Measurements from ENCODE around the gene SOBP. TPM values are rescaled to one million over a fixed set of nuclear protein-coding genes. Genes with fewer than 3 reads are reported as not detected.

The SOBP gene
- total RNA-seq, 4 donors from 2014 or later = 0.26 to 1.5 (median 0.55) TPM

DNA sequence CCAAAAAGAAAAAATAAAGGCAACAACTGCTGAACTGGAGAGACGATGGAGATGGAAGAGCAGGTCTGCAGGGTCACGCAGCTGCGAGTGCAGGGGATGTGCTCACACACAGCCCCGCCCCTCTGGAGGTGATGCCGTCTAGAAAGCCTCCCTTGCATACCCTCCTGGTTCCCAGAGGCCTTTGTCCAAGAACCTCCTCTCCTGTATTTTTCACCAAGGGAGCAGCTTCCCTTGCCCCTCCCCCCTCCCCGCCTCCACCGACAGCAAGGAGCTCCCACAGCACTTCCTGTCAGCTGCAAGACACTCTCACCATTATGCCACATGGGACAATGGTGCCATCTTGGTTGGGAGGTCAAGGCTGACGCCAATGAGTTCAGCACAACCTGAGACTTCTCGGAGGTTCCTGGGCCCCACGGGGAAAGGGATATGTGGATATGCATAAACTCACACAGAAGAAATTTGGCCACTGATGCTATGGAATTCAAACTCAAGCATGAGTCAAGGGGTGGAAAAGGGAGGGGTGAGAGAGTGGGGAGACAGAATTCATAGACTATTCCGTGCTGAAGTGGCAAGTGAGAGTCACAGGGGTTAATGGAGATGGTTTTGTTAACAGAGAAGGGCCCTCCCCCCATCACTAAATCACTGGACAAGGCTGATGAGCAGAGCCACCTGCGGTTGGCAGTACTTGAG lies 201.3 kb downstream of the SOBP start:
- WGBS = 50% methylated on average over 12 of the region's 12 CpGs
- no peak overlapping the region for H3K4me3 ChIP-seq
- no peaks in the 10 kb centered on the region for H3K36me3 ChIP-seq
- no peaks in the 10 kb centered on the region for H3K4me1 ChIP-seq
- H3K27ac ChIP-seq = no peak overlapping the region
- peaks cover 2% of the 10 kb centered on the region for H3K27me3 ChIP-seq
- H3K9me3 ChIP-seq = no peaks in the 10 kb centered on the region
- no peak for DNase-seq (ENCODE audit: low spot score in 2 of 2)
- no peak for TF ChIP-seq POLR2A (IDR thresholded peaks at IDR 0.05)
- TF ChIP-seq POLR2AphosphoS5 (IDR thresholded peaks at IDR 0.05) = no peak
- TF ChIP-seq, protein P1, sequence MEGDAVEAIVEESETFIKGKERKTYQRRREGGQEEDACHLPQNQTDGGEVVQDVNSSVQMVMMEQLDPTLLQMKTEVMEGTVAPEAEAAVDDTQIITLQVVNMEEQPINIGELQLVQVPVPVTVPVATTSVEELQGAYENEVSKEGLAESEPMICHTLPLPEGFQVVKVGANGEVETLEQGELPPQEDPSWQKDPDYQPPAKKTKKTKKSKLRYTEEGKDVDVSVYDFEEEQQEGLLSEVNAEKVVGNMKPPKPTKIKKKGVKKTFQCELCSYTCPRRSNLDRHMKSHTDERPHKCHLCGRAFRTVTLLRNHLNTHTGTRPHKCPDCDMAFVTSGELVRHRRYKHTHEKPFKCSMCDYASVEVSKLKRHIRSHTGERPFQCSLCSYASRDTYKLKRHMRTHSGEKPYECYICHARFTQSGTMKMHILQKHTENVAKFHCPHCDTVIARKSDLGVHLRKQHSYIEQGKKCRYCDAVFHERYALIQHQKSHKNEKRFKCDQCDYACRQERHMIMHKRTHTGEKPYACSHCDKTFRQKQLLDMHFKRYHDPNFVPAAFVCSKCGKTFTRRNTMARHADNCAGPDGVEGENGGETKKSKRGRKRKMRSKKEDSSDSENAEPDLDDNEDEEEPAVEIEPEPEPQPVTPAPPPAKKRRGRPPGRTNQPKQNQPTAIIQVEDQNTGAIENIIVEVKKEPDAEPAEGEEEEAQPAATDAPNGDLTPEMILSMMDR (IDR thresholded peaks at IDR 0.05) = no peak
- no peak for TF ChIP-seq EP300 (IDR thresholded peaks at IDR 0.05)

DNA sequence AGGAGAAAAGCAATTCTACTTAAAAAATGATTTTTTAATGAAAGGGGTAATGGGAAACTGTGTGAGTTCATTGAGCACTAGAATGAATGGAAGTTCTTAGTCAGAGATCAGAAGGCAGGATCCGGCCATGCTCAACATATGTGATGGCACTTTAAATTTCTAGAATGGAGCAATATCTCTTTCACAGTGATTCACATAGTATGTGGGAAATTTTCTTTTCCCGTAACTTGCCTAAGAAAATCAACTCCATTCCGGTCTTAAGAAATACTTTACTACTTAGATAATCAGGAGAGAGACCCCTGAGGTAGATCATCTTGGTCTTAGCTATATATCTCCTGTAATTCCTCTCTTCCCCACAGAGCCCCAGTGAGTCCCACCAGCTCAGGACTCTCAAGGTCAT lies 202.4 kb downstream of the SOBP start:
- DNase-seq (ENCODE audit: low spot score in 2 of 2) = no peak
- Histone ChIP-seq H3K4me1 (no peaks in the 10 kb centered on the region), H3K27me3 (peaks cover 2% of the 10 kb centered on the region), H3K27ac (no peak overlapping the region), H3K9me3 (no peaks in the 10 kb centered on the region), H3K4me3 (no peak overlapping the region), H3K36me3 (no peaks in the 10 kb centered on the region)
- no peak for TF ChIP-seq POLR2A (IDR thresholded peaks at IDR 0.05)
- TF ChIP-seq POLR2AphosphoS5 (IDR thresholded peaks at IDR 0.05) = no peak
- TF ChIP-seq, protein P1 (IDR thresholded peaks at IDR 0.05) = no peak
- no peak for TF ChIP-seq EP300 (IDR thresholded peaks at IDR 0.05)
- WGBS = 88% methylated on average over 3 of the region's 3 CpGs

DNA sequence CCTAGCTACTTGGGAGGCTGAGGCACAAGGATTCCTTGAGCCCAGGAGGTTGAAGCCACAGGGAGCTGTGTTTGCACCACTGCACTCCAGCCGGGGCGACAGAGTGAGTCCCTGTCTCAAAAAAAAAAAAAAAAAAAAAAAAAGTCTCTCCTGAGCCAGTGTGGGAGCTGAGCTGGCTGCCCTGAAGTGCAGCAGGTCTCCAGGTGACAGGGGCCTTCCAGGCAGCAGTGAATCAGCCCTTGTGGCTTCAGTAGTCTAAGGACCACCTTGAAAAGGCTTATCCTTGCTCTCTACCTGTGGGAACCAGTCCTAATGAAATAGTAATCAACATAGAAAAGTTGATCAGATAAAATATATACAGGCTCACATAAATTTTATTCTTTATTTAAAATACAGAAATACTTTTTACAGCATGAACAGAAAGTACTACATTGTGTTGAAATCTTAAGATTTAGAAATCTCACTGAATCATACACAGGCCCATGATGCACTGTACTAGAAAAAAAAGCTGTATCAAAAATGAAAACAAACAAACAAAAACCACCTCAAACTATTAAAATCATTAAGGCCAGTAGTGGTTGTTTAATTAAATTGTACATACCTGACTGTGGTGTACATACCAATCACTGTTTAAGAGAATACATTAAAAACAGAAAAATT lies 205.3 kb downstream of the SOBP start:
- Histone ChIP-seq H3K4me3 (no peak overlapping the region), H3K27me3 (peaks cover 2% of the 10 kb centered on the region), H3K36me3 (no peaks in the 10 kb centered on the region), H3K9me3 (no peaks in the 10 kb centered on the region), H3K4me1 (no peaks in the 10 kb centered on the region), H3K27ac (no peak overlapping the region)
- 100% methylated on average over 2 of the region's 2 CpGs for WGBS
- DNase-seq (ENCODE audit: low spot score in 2 of 2) = no peak
- TF ChIP-seq, protein P1 (IDR thresholded peaks at IDR 0.05) = no peak
- no peak for TF ChIP-seq POLR2AphosphoS5 (IDR thresholded peaks at IDR 0.05)
- no peak for TF ChIP-seq EP300 (IDR thresholded peaks at IDR 0.05)
- TF ChIP-seq POLR2A (IDR thresholded peaks at IDR 0.05) = no peak

DNA sequence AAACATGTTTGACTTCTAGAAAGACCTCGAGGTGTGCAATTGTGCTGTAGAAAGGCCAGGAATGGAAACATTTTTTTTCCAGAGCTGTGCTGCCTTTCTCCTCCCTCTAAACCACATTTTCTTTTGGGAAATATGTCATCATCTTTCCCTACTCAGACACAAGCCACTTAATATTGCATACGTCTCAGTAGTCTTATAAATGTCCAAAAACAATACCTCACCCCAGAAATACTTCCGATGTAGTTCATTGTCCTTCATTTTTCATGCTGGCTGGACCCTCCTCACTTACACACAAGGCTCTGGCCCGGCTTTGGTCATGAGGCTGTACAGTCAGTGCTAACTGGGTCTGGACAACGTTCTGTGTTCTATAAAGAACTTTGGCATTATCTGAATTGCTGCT lies 207.8 kb downstream of the SOBP start:
- H3K4me1 ChIP-seq = no peaks in the 10 kb centered on the region
- no peaks in the 10 kb centered on the region for H3K9me3 ChIP-seq
- no peak overlapping the region for H3K4me3 ChIP-seq
- TF ChIP-seq, protein P1 (IDR thresholded peaks at IDR 0.05) = no peak
- TF ChIP-seq POLR2A (IDR thresholded peaks at IDR 0.05) (no peak), POLR2AphosphoS5 (IDR thresholded peaks at IDR 0.05) (no peak), EP300 (IDR thresholded peaks at IDR 0.05) (no peak)
- no peaks in the 10 kb centered on the region for H3K27me3 ChIP-seq
- DNase-seq (ENCODE audit: low spot score in 2 of 2) = no peak
- no peaks in the 10 kb centered on the region for H3K36me3 ChIP-seq
- WGBS = 73% methylated on average over 5 of the region's 5 CpGs
- no peak overlapping the region for H3K27ac ChIP-seq

DNA sequence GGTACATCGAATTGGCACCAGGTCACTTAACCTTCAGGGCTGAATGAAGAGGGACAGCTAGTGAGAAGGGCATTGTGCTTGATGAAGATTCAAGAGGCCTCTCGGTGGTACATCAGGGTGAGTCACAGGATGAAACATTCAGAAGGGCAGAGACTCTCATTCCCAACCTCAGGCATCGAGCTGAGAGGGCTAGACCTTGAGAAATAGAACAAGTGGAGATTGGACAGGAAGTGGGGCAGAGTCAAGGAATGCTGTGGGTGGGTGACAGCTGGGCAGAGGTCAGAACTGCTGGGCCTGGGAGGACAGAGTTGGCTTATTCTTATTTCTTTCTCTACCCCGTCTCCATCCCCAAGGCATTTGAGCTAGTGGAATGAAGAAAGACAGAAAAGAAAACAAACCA lies 208.2 kb downstream of the SOBP start:
- TF ChIP-seq, protein P1 (IDR thresholded peaks at IDR 0.05) = no peak
- no peak for TF ChIP-seq EP300 (IDR thresholded peaks at IDR 0.05)
- H3K9me3 ChIP-seq = no peaks in the 10 kb centered on the region
- no peaks in the 10 kb centered on the region for H3K27me3 ChIP-seq
- WGBS = 77% methylated on average over 4 of the region's 4 CpGs
- no peak overlapping the region for H3K4me3 ChIP-seq
- H3K36me3 ChIP-seq = no peaks in the 10 kb centered on the region
- H3K27ac ChIP-seq = no peak overlapping the region
- DNase-seq (ENCODE audit: low spot score in 2 of 2) = no peak
- H3K4me1 ChIP-seq = no peaks in the 10 kb centered on the region
